RWPE2 (cell line): ENCODE measurements around the gene LRRC8B.
A peak's percentile ranks its signal among the peaks of the same experiment; 100 is the strongest.
"Not testable (repeated sequence)": the region's sequence is repeated elsewhere in the genome, so short reads cannot be mapped to it uniquely, and the experiment has no call there.

ENCODE experiments used
- ATAC-seq: fragments of 200-7000 bp; cut with Tn5 transposase; 3 replicates; pipeline ENCODE4 v1.9.1; 2021; ENCODE audit warnings: low read depth
- DNase-seq: peaks from one replicate; pipeline ENCODE4 v3.0.0-alpha.2; 2020; ENCODE audit warnings: low spot score
- H3K27ac ChIP-seq: fragments of 450-650 bp; 2 replicates; pipeline ENCODE4 v1.5.1; 2017; ENCODE audit warnings: mild to moderate bottlenecking; ENCODE audit not compliant: poor library complexity, severe bottlenecking
- H3K27me3 ChIP-seq: fragments of 250-450 bp; sonication (Bioruptor Pico); 2 replicates; pipeline ENCODE4 v1.5.1; 2021; ENCODE audit warnings: mild to moderate bottlenecking, moderate library complexity; ENCODE audit not compliant: insufficient read depth, poor library complexity, severe bottlenecking
- H3K36me3 ChIP-seq: fragments of 250-450 bp; sonication (Bioruptor Pico); 2 replicates; pipeline ENCODE4 v1.5.1; 2020; ENCODE audit warnings: low read depth, mild to moderate bottlenecking, moderate library complexity
- H3K4me1 ChIP-seq: fragments of 250-450 bp; sonication (Bioruptor Pico); 2 replicates; pipeline ENCODE4 v1.5.1; 2021; ENCODE audit warnings: mild to moderate bottlenecking, moderate library complexity; ENCODE audit not compliant: insufficient read depth, poor library complexity, severe bottlenecking
- H3K4me3 ChIP-seq: fragments of 250-450 bp; sonication (Bioruptor Pico); 2 replicates; pipeline ENCODE4 v1.5.1; 2021; ENCODE audit warnings: mild to moderate bottlenecking, moderate library complexity; ENCODE audit not compliant: severe bottlenecking
- H3K9me3 ChIP-seq: fragments of 250-450 bp; sonication (Bioruptor Pico); 2 replicates; pipeline ENCODE4 v1.5.1; 2021; ENCODE audit warnings: mild to moderate bottlenecking, moderate library complexity; ENCODE audit not compliant: severe bottlenecking
- TF ChIP-seq, protein P1 (sequence below): fragments of 450-650 bp; IDR thresholded peaks from one replicate; pipeline ENCODE4 v1.5.1; 2017; ENCODE audit warnings: mild to moderate bottlenecking, moderate library complexity; ENCODE audit not compliant: poor library complexity, severe bottlenecking

LRRC8B gene

DNA sequence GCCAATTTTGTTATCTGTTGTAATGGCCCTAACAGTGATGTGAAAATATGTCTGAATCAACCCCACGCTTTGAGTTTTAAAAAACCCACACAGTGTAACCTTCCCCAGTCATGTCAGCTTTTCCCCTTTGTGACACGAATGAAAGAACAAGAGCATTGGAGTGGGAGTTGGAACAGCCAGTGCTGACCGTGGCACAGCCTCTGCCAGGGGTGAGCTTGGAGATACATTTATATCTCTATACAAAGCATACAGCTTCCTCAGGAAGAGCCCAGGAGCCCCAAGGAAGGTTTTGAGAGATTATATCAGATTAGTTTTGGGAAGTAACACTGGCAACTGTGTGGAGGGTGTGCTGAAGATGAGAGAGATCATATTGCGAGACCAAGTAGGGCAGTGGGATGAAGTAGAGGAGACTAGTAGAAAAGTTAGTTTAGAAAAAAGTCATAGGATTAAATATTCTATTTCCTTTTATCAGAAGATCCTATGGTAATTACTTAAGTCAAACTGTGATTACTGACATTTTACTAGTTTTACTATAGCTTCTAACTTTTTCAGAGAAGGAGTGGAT, 15.9 kb downstream of the LRRC8B start:
- ATAC-seq (no peak), DNase-seq (no peak)

DNA sequence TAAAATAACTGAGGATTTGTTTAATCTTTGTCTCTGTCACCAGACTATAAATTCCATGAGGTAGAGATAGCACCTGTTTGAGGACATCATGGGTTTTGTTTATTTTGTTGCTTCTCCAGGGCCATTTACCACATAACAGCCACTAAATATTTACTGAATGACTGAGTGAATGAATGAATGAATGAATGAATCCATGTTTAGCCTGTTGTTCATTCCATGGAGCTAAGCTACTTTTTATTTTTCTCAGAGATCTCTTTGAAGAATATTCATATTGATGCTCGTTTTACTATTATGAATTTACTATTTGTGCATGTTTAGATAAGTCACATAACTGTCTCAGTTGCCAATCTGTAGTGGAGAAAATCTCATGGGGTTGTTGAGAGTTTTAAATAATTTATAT, 17.7 kb downstream of the LRRC8B start:
- no peak overlapping the region for H3K4me3 ChIP-seq
- DNase-seq (no peak), ATAC-seq (no peak)
- H3K36me3 ChIP-seq, result no peaks in the 10 kb centered on the region
- TF ChIP-seq, protein P1, sequence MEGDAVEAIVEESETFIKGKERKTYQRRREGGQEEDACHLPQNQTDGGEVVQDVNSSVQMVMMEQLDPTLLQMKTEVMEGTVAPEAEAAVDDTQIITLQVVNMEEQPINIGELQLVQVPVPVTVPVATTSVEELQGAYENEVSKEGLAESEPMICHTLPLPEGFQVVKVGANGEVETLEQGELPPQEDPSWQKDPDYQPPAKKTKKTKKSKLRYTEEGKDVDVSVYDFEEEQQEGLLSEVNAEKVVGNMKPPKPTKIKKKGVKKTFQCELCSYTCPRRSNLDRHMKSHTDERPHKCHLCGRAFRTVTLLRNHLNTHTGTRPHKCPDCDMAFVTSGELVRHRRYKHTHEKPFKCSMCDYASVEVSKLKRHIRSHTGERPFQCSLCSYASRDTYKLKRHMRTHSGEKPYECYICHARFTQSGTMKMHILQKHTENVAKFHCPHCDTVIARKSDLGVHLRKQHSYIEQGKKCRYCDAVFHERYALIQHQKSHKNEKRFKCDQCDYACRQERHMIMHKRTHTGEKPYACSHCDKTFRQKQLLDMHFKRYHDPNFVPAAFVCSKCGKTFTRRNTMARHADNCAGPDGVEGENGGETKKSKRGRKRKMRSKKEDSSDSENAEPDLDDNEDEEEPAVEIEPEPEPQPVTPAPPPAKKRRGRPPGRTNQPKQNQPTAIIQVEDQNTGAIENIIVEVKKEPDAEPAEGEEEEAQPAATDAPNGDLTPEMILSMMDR, result no peak
- no peak overlapping the region for H3K27ac ChIP-seq
- peaks cover 27% of the 10 kb centered on the region for H3K4me1 ChIP-seq
- H3K9me3 ChIP-seq, result no peaks in the 10 kb centered on the region
- H3K27me3 ChIP-seq, result no peaks in the 10 kb centered on the region

More for the DNA sequence above, 15.9 kb downstream of the LRRC8B start:
- no peaks in the 10 kb centered on the region for H3K36me3 ChIP-seq
- no peak overlapping the region for H3K27ac ChIP-seq
- TF ChIP-seq, protein P1, result no peak
- H3K27me3 ChIP-seq, result no peaks in the 10 kb centered on the region
- no peak overlapping the region for H3K4me3 ChIP-seq
- peaks cover 8% of the 10 kb centered on the region for H3K4me1 ChIP-seq
- H3K9me3 ChIP-seq, result no peaks in the 10 kb centered on the region

DNA sequence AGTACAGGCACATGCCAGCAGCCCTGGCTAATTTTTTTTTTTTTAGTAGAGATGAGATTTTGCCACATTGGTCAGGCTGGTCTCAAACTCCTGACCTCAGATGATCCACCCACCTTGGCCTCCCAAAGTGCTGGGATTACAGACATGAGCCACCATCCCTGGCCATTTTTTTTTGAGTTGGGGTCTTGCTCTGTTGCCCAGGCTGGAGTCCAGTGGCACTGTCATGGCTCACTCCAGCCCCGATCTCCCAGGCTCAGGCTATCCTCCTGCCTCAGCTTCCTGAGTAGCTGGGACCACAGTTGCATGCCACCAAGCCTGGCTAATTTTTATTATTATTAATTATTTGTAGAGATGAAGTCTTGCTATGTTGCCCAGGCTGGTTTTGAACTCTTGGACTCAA, 19.0 kb downstream of the LRRC8B start:
- peaks cover 38% of the 10 kb centered on the region for H3K4me1 ChIP-seq
- H3K27me3 ChIP-seq, H3K27ac ChIP-seq, DNase-seq, H3K36me3 ChIP-seq, ATAC-seq, H3K9me3 ChIP-seq, H3K4me3 ChIP-seq: not testable (repeated sequence)

DNA sequence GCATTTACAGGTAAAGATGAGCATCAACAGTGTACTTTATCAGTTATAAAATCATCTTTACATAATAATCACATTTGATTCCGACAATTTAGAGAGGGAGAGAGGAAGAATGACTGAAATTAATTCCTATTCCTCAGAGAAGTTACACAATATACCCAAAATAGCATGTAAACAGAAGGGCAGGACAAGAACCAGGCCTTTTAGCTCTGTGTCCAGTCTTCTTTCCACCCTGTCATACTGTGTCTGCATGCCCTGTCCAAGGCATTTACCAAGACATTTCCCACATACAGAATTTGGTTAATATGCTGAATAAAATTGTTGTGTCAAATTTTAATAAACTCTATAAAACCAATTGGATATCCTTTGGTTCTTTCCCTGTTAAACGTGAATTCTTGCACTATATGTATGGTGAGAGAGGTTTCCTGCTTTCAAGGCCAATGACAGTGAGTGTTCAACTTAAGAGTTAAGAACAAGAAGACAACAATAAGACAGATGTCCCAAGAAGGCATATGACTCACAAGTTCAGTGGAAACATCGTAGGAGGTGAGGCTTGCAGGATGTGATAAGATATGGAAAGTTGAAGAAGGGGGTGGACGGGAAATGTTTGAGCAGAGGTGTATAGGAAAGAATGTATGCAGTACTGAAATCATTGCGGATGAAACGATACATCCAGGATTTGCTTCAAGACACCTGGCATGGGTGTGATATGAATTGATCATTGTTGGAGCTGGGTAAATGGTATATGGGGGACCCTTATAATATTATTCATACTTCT, 20.8 kb downstream of the LRRC8B start:
- Histone ChIP-seq H3K4me1 (peaks cover 43% of the 10 kb centered on the region), H3K4me3 (no peak overlapping the region), H3K9me3 (no peaks in the 10 kb centered on the region), H3K36me3 (no peaks in the 10 kb centered on the region), H3K27me3 (no peaks in the 10 kb centered on the region), H3K27ac (no peak overlapping the region)
- TF ChIP-seq, protein P1, result no peak
- DNase-seq, result no peak
- ATAC-seq, result peak; percentile 24; the same call in 1 of the 3 replicates

DNA sequence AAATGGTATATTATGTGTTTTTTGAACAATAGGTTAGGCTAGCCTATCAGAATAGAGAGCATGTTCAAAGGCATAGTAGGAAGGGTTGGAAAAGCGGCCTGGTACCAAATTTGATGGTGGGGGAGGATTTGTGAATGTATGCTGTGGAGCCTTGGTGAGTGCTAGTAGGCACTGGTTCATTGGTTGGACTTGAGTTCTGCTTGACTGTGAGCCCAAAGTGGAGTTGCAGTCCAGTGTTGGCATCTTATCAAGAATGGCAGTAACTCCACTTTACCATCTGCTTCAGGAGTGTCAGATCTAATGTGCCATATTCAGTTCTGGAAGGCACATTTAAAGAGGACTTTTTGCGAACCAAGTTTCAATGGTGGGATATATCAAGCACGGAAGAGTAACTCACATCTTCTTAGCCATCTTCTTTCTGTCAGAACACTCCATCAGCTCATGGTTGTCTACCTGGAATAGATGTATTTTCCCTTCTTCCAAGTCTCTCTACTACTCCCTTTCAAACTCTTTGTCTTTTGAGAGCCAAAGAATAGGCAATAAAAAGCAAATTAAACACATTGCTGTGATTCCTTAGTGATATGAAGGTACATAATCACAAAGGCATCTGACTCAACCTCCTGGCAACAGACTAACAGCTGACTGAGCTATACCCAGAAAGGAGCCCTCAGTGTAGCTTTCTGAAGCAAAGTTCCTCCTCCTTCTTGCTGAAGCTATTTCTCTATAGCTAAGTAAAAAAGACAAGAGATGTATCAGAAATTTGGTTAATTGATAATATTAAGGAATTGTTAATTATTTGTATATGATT, 21.7 kb downstream of the LRRC8B start:
- Histone ChIP-seq H3K36me3 (no peaks in the 10 kb centered on the region), H3K27me3 (no peaks in the 10 kb centered on the region), H3K4me1 (peaks cover 43% of the 10 kb centered on the region), H3K9me3 (no peaks in the 10 kb centered on the region), H3K27ac (peak overlapping the region; percentile 58), H3K4me3 (no peak overlapping the region)
- peak; percentile 52; the same call in 2 of the 3 replicates for ATAC-seq
- TF ChIP-seq, protein P1, result no peak
- DNase-seq, result no peak
